H9 (cell line): ENCODE results near the gene CFAP299. TPM values are rescaled to one million over a fixed set of nuclear protein-coding genes. Genes with fewer than 3 reads are reported as not detected.

ENCODE experiments used
- DNase-seq: peaks from one replicate; pipeline ENCODE4 v3.0.0-alpha.2; 2017
- H2AFZ ChIP-seq: one replicate; pipeline ENCODE4 v1.6.1; 2013; ENCODE audit warnings: mild to moderate bottlenecking, low read length, control low read depth, moderate library complexity
- H2AK5ac ChIP-seq: 2 replicates; pipeline ENCODE4 v1.6.1; 2013; ENCODE audit warnings: low read length, control low read depth, mixed read lengths; ENCODE audit not compliant: insufficient read length
- H2BK120ac ChIP-seq: one replicate; pipeline ENCODE4 v1.6.1; 2013; ENCODE audit warnings: low read depth, mild to moderate bottlenecking, low read length, control low read depth, inconsistent platforms; ENCODE audit not compliant: poor library complexity, severe bottlenecking
- H2BK12ac ChIP-seq: 2 replicates; pipeline ENCODE4 v1.6.1; 2013; ENCODE audit warnings: low read length, control low read depth, mixed read lengths, low read depth; ENCODE audit not compliant: insufficient read length
- H2BK15ac ChIP-seq: 2 replicates; pipeline ENCODE4 v1.6.1; 2013; ENCODE audit warnings: low read depth, low read length, control low read depth
- H2BK20ac ChIP-seq: one replicate; pipeline ENCODE4 v1.6.1; 2013; ENCODE audit warnings: low read depth, mild to moderate bottlenecking, low read length, control low read depth, inconsistent platforms; ENCODE audit not compliant: poor library complexity, severe bottlenecking
- H2BK5ac ChIP-seq: 2 replicates; pipeline ENCODE4 v1.6.1; 2013; ENCODE audit warnings: low read length, control low read depth, mixed read lengths; ENCODE audit not compliant: insufficient read length
- H3K14ac ChIP-seq: 2 replicates; pipeline ENCODE4 v1.6.1; 2013; ENCODE audit warnings: low read length, control low read depth; ENCODE audit not compliant: insufficient read depth
- H3K18ac ChIP-seq: 2 replicates; pipeline ENCODE4 v1.6.1; 2013; ENCODE audit warnings: low read depth, mild to moderate bottlenecking, mixed read lengths, low read length, control low read depth; ENCODE audit not compliant: insufficient read length
- H3K23ac ChIP-seq: 2 replicates; pipeline ENCODE4 v1.6.1; 2013; ENCODE audit warnings: low read length, control low read depth, mixed read lengths, low read depth; ENCODE audit not compliant: insufficient read length
- H3K23me2 ChIP-seq: 2 replicates; pipeline ENCODE4 v1.6.1; 2013; ENCODE audit warnings: low read depth, mild to moderate bottlenecking, mixed read lengths, low read length, control low read depth; ENCODE audit not compliant: insufficient read length, poor library complexity, severe bottlenecking
- H3K27ac ChIP-seq: 2 replicates; pipeline ENCODE4 v1.5.1; 2013; ENCODE audit warnings: low read length, control low read depth, mixed read lengths, low read depth; ENCODE audit not compliant: insufficient read length
- H3K27me3 ChIP-seq: 2 replicates; pipeline ENCODE4 v1.6.1; 2013; ENCODE audit warnings: low read length, control low read depth, inconsistent platforms; ENCODE audit not compliant: insufficient read depth
- H3K4ac ChIP-seq: 2 replicates; pipeline ENCODE4 v1.6.1; 2013; ENCODE audit warnings: low read depth, mild to moderate bottlenecking, control low read depth, inconsistent platforms, low read length, moderate library complexity
- H3K4me1 ChIP-seq: 2 replicates; pipeline ENCODE4 v1.6.1; 2013; ENCODE audit warnings: low read length, control low read depth, inconsistent platforms; ENCODE audit not compliant: insufficient read depth
- H3K4me2 ChIP-seq: 2 replicates; pipeline ENCODE4 v1.6.1; 2013; ENCODE audit warnings: low read length, control low read depth, mixed read lengths; ENCODE audit not compliant: insufficient read length, insufficient read depth
- H3K56ac ChIP-seq: 2 replicates; pipeline ENCODE4 v1.6.1; 2013; ENCODE audit warnings: low read depth, mild to moderate bottlenecking, mixed read lengths, low read length, control low read depth; ENCODE audit not compliant: insufficient read length
- H3K79me1 ChIP-seq: 2 replicates; pipeline ENCODE4 v1.6.1; 2013; ENCODE audit warnings: low read depth, mild to moderate bottlenecking, moderate library complexity, low read length, control low read depth, inconsistent platforms; ENCODE audit not compliant: insufficient read depth, poor library complexity, severe bottlenecking
- H3K79me2 ChIP-seq: 2 replicates; pipeline ENCODE4 v1.6.1; 2013; ENCODE audit warnings: low read length, control low read depth, inconsistent platforms; ENCODE audit not compliant: insufficient read depth
- H3K9ac ChIP-seq: 2 replicates; pipeline ENCODE4 v1.6.1; 2013; ENCODE audit warnings: low read length, control low read depth, mixed read lengths; ENCODE audit not compliant: insufficient read length; ENCODE audit errors: extremely low read depth
- H3K9me3 ChIP-seq: one replicate; pipeline ENCODE4 v1.6.1; 2013; ENCODE audit warnings: low read depth, low read length, inconsistent platforms; ENCODE audit not compliant: control insufficient read depth
- H3T11ph ChIP-seq: one replicate; pipeline ENCODE4 v1.6.1; 2013; ENCODE audit warnings: mild to moderate bottlenecking, low read length, control low read depth, inconsistent platforms
- H4K20me1 ChIP-seq: one replicate; pipeline ENCODE4 v1.6.1; 2013; ENCODE audit not compliant: control insufficient read depth, insufficient read length, insufficient read depth
- H4K5ac ChIP-seq: 2 replicates; pipeline ENCODE4 v1.6.1; 2013; ENCODE audit warnings: low read depth, mild to moderate bottlenecking, mixed read lengths, low read length, control low read depth; ENCODE audit not compliant: insufficient read length
- H4K8ac ChIP-seq: replicated peaks from 2 replicates; pipeline ENCODE4 v1.6.1; 2013; ENCODE audit warnings: low read length, control low read depth, mixed read lengths, low read depth; ENCODE audit not compliant: insufficient read length
- H4K91ac ChIP-seq: 2 replicates; pipeline ENCODE4 v1.6.1; 2013; ENCODE audit warnings: low read depth, mild to moderate bottlenecking, moderate library complexity, mixed read lengths, low read length, control low read depth; ENCODE audit not compliant: insufficient read length
- H3K27ac Mint-ChIP-seq, 3 experiments: 2 replicates in 2 of 3; 3 replicates in 1 of 3; pipeline ENCODE4 v1.8.0; 2020 to 2021; ENCODE audit warnings: mixed read lengths in 3 of 3, mild to moderate bottlenecking in 1 of 3, moderate library complexity in 1 of 3
- H3K27me3 Mint-ChIP-seq: 2 replicates; pipeline ENCODE4 v1.8.0; 2021; ENCODE audit warnings: low read depth, mild to moderate bottlenecking, moderate library complexity, mixed read lengths
- H3K36me3 Mint-ChIP-seq, 3 experiments: 2 replicates in 2 of 3; 3 replicates in 1 of 3; pipeline ENCODE4 v1.8.0; 2020 to 2021; ENCODE audit warnings: low read depth in 3 of 3, mixed read lengths in 3 of 3; ENCODE audit not compliant: insufficient read depth in 1 of 3
- H3K4me1 Mint-ChIP-seq, 2 experiments: 2 replicates each; pipeline ENCODE4 v1.8.0; 2020; ENCODE audit warnings: mixed read lengths in 2 of 2
- H3K4me3 Mint-ChIP-seq, 2 experiments: 2 replicates in 1 of 2; 3 replicates in 1 of 2; pipeline ENCODE4 v1.8.0; 2020 to 2021; ENCODE audit warnings: mild to moderate bottlenecking in 2 of 2, mixed read lengths in 2 of 2, moderate library complexity in 1 of 2
- H3K9me3 Mint-ChIP-seq, 2 experiments: 2 replicates in 1 of 2; 3 replicates in 1 of 2; pipeline ENCODE4 v1.8.0; 2020; ENCODE audit warnings: mild to moderate bottlenecking in 2 of 2, mixed read lengths in 2 of 2, moderate library complexity in 1 of 2
- CTCF ChIP-seq: fragments of 200-600 bp; sonication (generic); conservative IDR thresholded peaks from 3 replicates; pipeline ENCODE4 v1.8.0; 2021; ENCODE audit warnings: antibody characterized with exemption, mild to moderate bottlenecking
- total RNA-seq: library from RNA; stranded (reverse); gene quantifications from 2 replicates; pipeline ENCODE4 v1.2.1, GENCODE V29; 2021

Gene CFAP299
- total RNA-seq, 1 experiment from 2014 or later: not detected

DNA sequence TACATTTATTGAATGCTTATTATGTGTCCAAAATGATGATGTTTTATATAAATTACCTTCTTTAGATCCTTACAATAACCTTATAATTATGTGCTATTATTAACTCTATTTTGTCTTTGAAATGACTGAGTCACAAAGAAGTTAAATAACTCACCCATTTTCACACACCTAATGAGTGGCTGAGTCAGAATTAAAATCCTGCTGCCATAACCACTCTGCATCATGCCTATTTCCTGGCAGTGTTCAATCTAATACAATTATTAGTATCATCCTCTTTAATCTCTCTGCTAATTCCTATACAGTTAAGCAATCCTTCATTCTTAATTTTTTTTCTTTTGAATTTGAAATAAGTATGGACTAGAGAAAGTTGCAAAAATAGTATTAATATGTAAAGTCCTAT, 342.9 kb downstream of the CFAP299 start:
- H3T11ph ChIP-seq: no peak overlapping the region
- no peaks in the 10 kb centered on the region for H4K20me1 ChIP-seq
- Mint-ChIP-seq H3K27me3 (peaks cover 10% of the 10 kb centered on the region), H3K27ac (no peak overlapping the region), H3K36me3 (peaks cover 0 to 2% (median 0%) of the 10 kb centered on the region in 3 experiments; a peak in 2 of 7 replicates), H3K4me1 (peaks cover 2 to 3% of the 10 kb centered on the region in 2 experiments; a peak in 3 of 4 replicates), H3K4me3 (no peak overlapping the region), H3K9me3 (peaks cover 0 to 4% of the 10 kb centered on the region in 2 experiments; a peak in 1 of 5 replicates)
- no peak overlapping the region for H4K5ac ChIP-seq
- no peak overlapping the region for H3K4me2 ChIP-seq
- H3K23me2 ChIP-seq: no peaks in the 10 kb centered on the region
- no peak overlapping the region for H2BK120ac ChIP-seq
- no peak overlapping the region for H3K27ac ChIP-seq
- H3K79me1 ChIP-seq: no peaks in the 10 kb centered on the region
- H2BK15ac ChIP-seq: no peak overlapping the region
- no peak overlapping the region for H4K91ac ChIP-seq
- H4K8ac ChIP-seq: no peak overlapping the region
- no peak for TF ChIP-seq CTCF
- H3K23ac ChIP-seq: no peak overlapping the region
- H3K4me1 ChIP-seq: no peaks in the 10 kb centered on the region
- no peak overlapping the region for H3K18ac ChIP-seq
- H3K79me2 ChIP-seq: no peaks in the 10 kb centered on the region
- no peak overlapping the region for H3K4ac ChIP-seq
- H3K56ac ChIP-seq: no peak overlapping the region
- no peak overlapping the region for H2AK5ac ChIP-seq
- H2BK12ac ChIP-seq: no peak overlapping the region
- H3K9me3 ChIP-seq: no peaks in the 10 kb centered on the region
- no peak overlapping the region for H2BK5ac ChIP-seq
- H3K27me3 ChIP-seq: no peaks in the 10 kb centered on the region
- H3K14ac ChIP-seq: no peak overlapping the region
- H2BK20ac ChIP-seq: no peak overlapping the region
- DNase-seq: no peak
- no peak overlapping the region for H3K9ac ChIP-seq
- H2AFZ ChIP-seq: no peak overlapping the region
